HepG2 (cell line): ENCODE data around the gene PPP2R2C. TPM values are rescaled to one million over a fixed set of nuclear protein-coding genes. Genes with fewer than 3 reads are reported as not detected.

ENCODE experiments used
- ATAC-seq: fragments of 200-7000 bp; cut with Tn5 transposase; 3 replicates; pipeline ENCODE4 v1.9.1; 2020; ENCODE audit warnings: mild to moderate bottlenecking, moderate library complexity
- BruUV-seq: library from RNA; stranded (reverse); fragments of 400-500 nt; replicated peaks from 2 replicates; lab custom pipeline; 2021; lab: Mats Ljungman, UMichigan
- CTCF ChIA-PET: fragments of 300-600 bp; formaldehyde crosslinking; extraction: SDS; loops from one replicate; lab custom pipeline; 2021; ENCODE audit warnings: low total read pairs, inconsistent platforms, low intra/inter-chr PET ratio; lab: Yijun Ruan, JAX
- POLR2A ChIA-PET: fragments of 350-600 bp; sonication (Branson Sonifier 250); formaldehyde crosslinking; loops from one replicate; lab custom pipeline; 2020; ENCODE audit warnings: antibody characterized with exemption, inconsistent platforms; lab: Yijun Ruan, JAX
- DNase-seq: peaks from one replicate; pipeline ENCODE4 v3.0.0-alpha.2; 2015; ENCODE audit warnings: low spot score
- FAIRE-seq: peaks from 3 replicates; lab custom pipeline; 2011; peaks lifted over from hg19 to GRCh38; lab: Jason Lieb, UNC
- H2AFZ ChIP-seq: one replicate; pipeline ENCODE4 v1.6.1; 2011; ENCODE audit warnings: low read length, inconsistent platforms
- H3K27ac ChIP-seq: fragments of 300-600 bp; 3 replicates; pipeline ENCODE4 v1.8.0; 2011; ENCODE audit warnings: mixed run types, mild to moderate bottlenecking, mixed read lengths, low read length, inconsistent platforms; ENCODE audit not compliant: insufficient read depth; ENCODE audit errors: extremely low read length
- H3K27me3 ChIP-seq, 2 experiments: fragments of 200-600 bp in 1 of 2; 2 replicates in 1 of 2; 3 replicates in 1 of 2; pipeline versions ENCODE4 v1.6.0 to v1.8.0; 2011; ENCODE audit warnings: low read length in 2 of 2, mild to moderate bottlenecking in 2 of 2, moderate library complexity in 2 of 2, inconsistent platforms in 1 of 2; ENCODE audit not compliant: insufficient read depth in 2 of 2, control insufficient read depth in 1 of 2
- H3K36me3 ChIP-seq, 2 experiments: fragments of 200-600 bp in 1 of 2; replicated peaks in 1 of 2; 2 replicates in 1 of 2; 3 replicates in 1 of 2; pipeline versions ENCODE4 v1.5.1 to v1.8.0; 2011; ENCODE audit warnings: low read length in 2 of 2, inconsistent platforms in 1 of 2; ENCODE audit not compliant: insufficient read depth in 2 of 2, control insufficient read depth in 1 of 2
- H3K4me1 ChIP-seq: 2 replicates; pipeline ENCODE4 v1.5.1; 2012; ENCODE audit warnings: low read length, inconsistent platforms; ENCODE audit not compliant: insufficient read depth
- H3K4me2 ChIP-seq: 2 replicates; pipeline ENCODE4 v1.6.0; 2011; ENCODE audit warnings: low read depth, low read length, inconsistent platforms
- H3K4me3 ChIP-seq, 3 experiments: fragments of 200-600 bp in 1 of 3; sonication (generic), shearing (Covaris generic) in 1 of 3; replicated peaks in 1 of 3; 2 replicates each; pipeline ENCODE4 v1.5.1; 2011 to 2016; ENCODE audit warnings: low read length in 3 of 3, inconsistent platforms in 2 of 3, low read depth in 2 of 3, mild to moderate bottlenecking in 2 of 3, control low read depth in 1 of 3, mixed read lengths in 1 of 3; ENCODE audit not compliant: insufficient read depth in 1 of 3
- H3K79me2 ChIP-seq: one replicate; pipeline ENCODE4 v1.6.1; 2011; ENCODE audit warnings: low read length, inconsistent platforms; ENCODE audit not compliant: insufficient read depth
- H3K9ac ChIP-seq: 2 replicates; pipeline ENCODE4 v1.6.0; 2011; ENCODE audit warnings: mild to moderate bottlenecking, low read depth, low read length, inconsistent platforms; ENCODE audit not compliant: insufficient read depth
- H3K9me3 ChIP-seq: 2 replicates; pipeline ENCODE4 v1.5.1; 2012; ENCODE audit warnings: mild to moderate bottlenecking, low read length
- H4K20me1 ChIP-seq: 2 replicates; pipeline ENCODE4 v1.6.0; 2011; ENCODE audit warnings: inconsistent platforms, mild to moderate bottlenecking, low read length, moderate library complexity; ENCODE audit not compliant: insufficient read depth
- HIVEP1 ChIP-seq: sonication (generic); formaldehyde crosslinking; IDR thresholded peaks from 2 replicates; pipeline ENCODE4 v1.4.0; 2020; ENCODE audit warnings: mild to moderate bottlenecking, missing genetic modification reagents
- KLF9 ChIP-seq: IDR thresholded peaks from 2 replicates; pipeline ENCODE4 v1.6.1; 2016; ENCODE audit warnings: low read depth
- TOE1 ChIP-seq: sonication (generic); formaldehyde crosslinking; IDR thresholded peaks from 2 replicates; pipeline ENCODE4 v1.4.0; 2020; ENCODE audit warnings: mild to moderate bottlenecking, missing genetic modification reagents
- ZBTB43 ChIP-seq: sonication (generic); formaldehyde crosslinking; conservative IDR thresholded peaks from 2 replicates; pipeline ENCODE4 v1.4.0; 2020; ENCODE audit warnings: missing genetic modification reagents
- ZNF12 ChIP-seq: sonication (generic); formaldehyde crosslinking; IDR thresholded peaks from 2 replicates; pipeline ENCODE4 v1.5.0; 2020; ENCODE audit warnings: missing genetic modification reagents
- ZNF747 ChIP-seq: sonication (generic); formaldehyde crosslinking; IDR thresholded peaks from 2 replicates; pipeline ENCODE4 v1.8.1; 2023; ENCODE audit warnings: missing genetic modification reagents, mild to moderate bottlenecking, borderline replicate concordance
- WGBS: methylation state at CpG from one replicate; pipeline ENCODE4 v1.1.6; 2017; ENCODE audit warnings: low lambda C conversion rate; 5-methylcytosine and 5-hydroxymethylcytosine counted together
- in situ Hi-C: cut with HindIII; loops from 2 replicates; pipeline ENCODE4 v1.10.0; 2017; ENCODE audit warnings: low pct_unique_long_range_greater_than_20kb; ENCODE audit not compliant: extremely low pct_ligation_motif_present
- intact Hi-C: fragments of 100-400 bp; cut with micrococcal nuclease; formaldehyde crosslinking; loops from one replicate; pipeline ENCODE4 v1.10.0; 2022; ENCODE audit not compliant: unreplicated experiment
- polyA plus RNA-seq, 8 experiments: library from polyadenylated mRNA; depleted of rRNA in 3 of 8; stranded (reverse) in 7 of 8; unstranded in 1 of 8; fragments of >200 nt; fragmentation: Illumina TruSeq in 4 of 8; extraction: Trizol in 4 of 8; gene quantifications; 2 replicates each; pipeline versions ENCODE4 v1.2.1 to v1.2.3, GENCODE V29; 2011 to 2016; ENCODE audit warnings: low read depth in 4 of 8, missing spikeins in 1 of 8, mixed read lengths in 1 of 8; ENCODE audit not compliant: insufficient read depth in 1 of 8
- total RNA-seq, 5 experiments: library from RNA; depleted of rRNA; stranded (reverse); fragments of >200 nt; fragmentation: Illumina TruSeq; extraction: Trizol; gene quantifications; 2 replicates each; pipeline ENCODE4 v1.2.3, GENCODE V29; 2016; ENCODE audit warnings: low read depth in 1 of 5
- TF ChIP-seq, protein P1 (sequence below): sonication (generic); formaldehyde crosslinking; conservative IDR thresholded peaks from 2 replicates; pipeline ENCODE4 v1.4.0; 2020; ENCODE audit warnings: mild to moderate bottlenecking, missing genetic modification reagents, moderate library complexity

The PPP2R2C gene
- total and polyA plus RNA-seq, 2 of the 13 experiments (the other 11 are each of a cell fraction or from before 2014, with no cell fraction given), result 0.60 to 8.6 TPM

DNA sequence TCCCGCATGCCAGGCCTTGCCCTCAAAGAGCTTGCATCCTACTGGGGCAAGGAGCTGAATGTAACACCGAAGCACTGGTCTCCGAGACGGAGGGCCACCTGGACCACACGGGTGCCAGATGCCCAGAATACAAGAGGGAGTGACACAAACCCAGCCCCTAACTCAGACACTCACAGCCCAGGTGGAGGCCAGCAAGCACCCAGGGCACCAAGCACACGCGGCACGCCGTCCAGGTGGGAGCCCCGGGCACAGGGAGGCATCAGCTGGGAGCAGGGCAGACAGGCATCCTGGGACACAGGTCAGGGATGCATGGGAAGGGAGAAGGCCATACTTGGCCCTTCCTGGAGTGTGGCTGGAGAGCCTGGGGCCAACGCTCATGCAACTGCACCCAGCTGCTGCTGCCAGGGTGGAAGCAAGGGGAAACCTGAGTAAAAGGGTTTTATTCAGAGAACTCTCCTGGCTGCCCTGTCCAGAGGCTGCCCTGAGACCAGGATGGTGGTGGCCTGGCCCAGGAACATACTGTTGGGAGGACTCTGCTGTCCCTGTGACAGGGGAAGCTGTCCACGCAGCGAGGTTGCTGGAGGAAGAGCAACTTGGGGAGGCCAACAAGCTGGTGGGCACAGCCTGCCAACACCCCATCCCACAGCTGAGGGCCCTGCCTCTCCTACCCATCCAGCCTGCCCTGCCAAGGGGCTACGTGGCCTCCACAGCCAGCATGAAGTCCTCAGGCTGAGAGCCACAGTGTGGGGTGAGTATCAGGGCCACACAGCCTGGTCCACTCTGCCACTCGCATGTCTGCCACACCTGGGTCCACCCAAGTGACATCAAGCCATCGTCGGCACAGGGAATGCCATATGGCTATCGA is 22.2 kb upstream of the PPP2R2C start:
- H4K20me1 ChIP-seq, result 0 out of 2 replicates have a peak, but pooled peaks cover 3% of the 10 kb centered on the region
- no peak overlapping the region for H3K9ac ChIP-seq
- no peak overlapping the region for H2AFZ ChIP-seq
- H3K79me2 ChIP-seq, result no peaks in the 10 kb centered on the region
- H3K27ac ChIP-seq, result no peak overlapping the region
- TF ChIP-seq ZNF12 (CRISPR knock-in tag), result no peak
- TF ChIP-seq HIVEP1 (CRISPR knock-in tag), result no peak
- TF ChIP-seq, protein P1, sequence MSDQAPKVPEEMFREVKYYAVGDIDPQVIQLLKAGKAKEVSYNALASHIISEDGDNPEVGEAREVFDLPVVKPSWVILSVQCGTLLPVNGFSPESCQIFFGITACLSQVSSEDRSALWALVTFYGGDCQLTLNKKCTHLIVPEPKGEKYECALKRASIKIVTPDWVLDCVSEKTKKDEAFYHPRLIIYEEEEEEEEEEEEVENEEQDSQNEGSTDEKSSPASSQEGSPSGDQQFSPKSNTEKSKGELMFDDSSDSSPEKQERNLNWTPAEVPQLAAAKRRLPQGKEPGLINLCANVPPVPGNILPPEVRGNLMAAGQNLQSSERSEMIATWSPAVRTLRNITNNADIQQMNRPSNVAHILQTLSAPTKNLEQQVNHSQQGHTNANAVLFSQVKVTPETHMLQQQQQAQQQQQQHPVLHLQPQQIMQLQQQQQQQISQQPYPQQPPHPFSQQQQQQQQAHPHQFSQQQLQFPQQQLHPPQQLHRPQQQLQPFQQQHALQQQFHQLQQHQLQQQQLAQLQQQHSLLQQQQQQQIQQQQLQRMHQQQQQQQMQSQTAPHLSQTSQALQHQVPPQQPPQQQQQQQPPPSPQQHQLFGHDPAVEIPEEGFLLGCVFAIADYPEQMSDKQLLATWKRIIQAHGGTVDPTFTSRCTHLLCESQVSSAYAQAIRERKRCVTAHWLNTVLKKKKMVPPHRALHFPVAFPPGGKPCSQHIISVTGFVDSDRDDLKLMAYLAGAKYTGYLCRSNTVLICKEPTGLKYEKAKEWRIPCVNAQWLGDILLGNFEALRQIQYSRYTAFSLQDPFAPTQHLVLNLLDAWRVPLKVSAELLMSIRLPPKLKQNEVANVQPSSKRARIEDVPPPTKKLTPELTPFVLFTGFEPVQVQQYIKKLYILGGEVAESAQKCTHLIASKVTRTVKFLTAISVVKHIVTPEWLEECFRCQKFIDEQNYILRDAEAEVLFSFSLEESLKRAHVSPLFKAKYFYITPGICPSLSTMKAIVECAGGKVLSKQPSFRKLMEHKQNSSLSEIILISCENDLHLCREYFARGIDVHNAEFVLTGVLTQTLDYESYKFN (CRISPR knock-in tag), result no peak
- TF ChIP-seq ZNF747 (CRISPR knock-in tag), result no peak
- TF ChIP-seq ZBTB43, result no peak
- no peak for TF ChIP-seq KLF9 (CRISPR knock-in tag)
- TF ChIP-seq TOE1, result no peak
- 2% methylated on average over 6 of the region's 18 CpGs for WGBS
- no peaks in the 10 kb centered on the region for H3K4me1 ChIP-seq
- no peak overlapping the region for H3K4me2 ChIP-seq
- ATAC-seq (no peak; the same call in 2 of the 3 replicates), DNase-seq (no peak), FAIRE-seq (no peak)
- POLR2A ChIA-PET, result no interaction called here
- H3K36me3 ChIP-seq, result no peaks in the 10 kb centered on the region
- H3K9me3 ChIP-seq, result no peaks in the 10 kb centered on the region
- CTCF ChIA-PET, result no interaction called here
- intact Hi-C loops, result no loop called here
- H3K27me3 ChIP-seq, result peaks cover 4 to 28% of the 10 kb centered on the region in 2 experiments; a peak in 4 of 5 replicates
- no peak overlapping the region for H3K4me3 ChIP-seq
- in situ Hi-C loops, result no loop called here
- BruUV-seq, result no TSS peak
